PFSK-1 (cell line): ENCODE data around the gene KRT71.

ENCODE experiments used
- FOXP2 ChIP-seq: optimal IDR thresholded peaks from 2 replicates; pipeline ENCODE3; 2011; ENCODE audit warnings: borderline replicate concordance, control low read depth, inconsistent platforms; ENCODE audit not compliant: insufficient read depth; ENCODE audit errors: extremely low read length, extremely low read depth
- POLR2AphosphoS5 ChIP-seq: IDR thresholded peaks from 2 replicates; pipeline ENCODE4 v1.6.1; 2012; ENCODE audit warnings: low read depth, mild to moderate bottlenecking, control low read depth, low read length, moderate library complexity
- SIN3A ChIP-seq: IDR thresholded peaks from 2 replicates; pipeline ENCODE4 v1.6.1; 2012; ENCODE audit warnings: mild to moderate bottlenecking, low read length, moderate library complexity, borderline replicate concordance; ENCODE audit not compliant: insufficient read depth
- TAF1 ChIP-seq: IDR thresholded peaks from 2 replicates; pipeline ENCODE4 v1.6.1; 2012; ENCODE audit warnings: low read length, control low read depth, borderline replicate concordance; ENCODE audit not compliant: insufficient read depth
- TF ChIP-seq, protein P1 (sequence below), 2 experiments: IDR thresholded peaks; 2 replicates each; pipeline versions ENCODE4 v1.6.1 to v1.8.0; 2011 to 2012; ENCODE audit warnings: low read depth in 2 of 2, low read length in 2 of 2, control low read depth in 1 of 2, inconsistent platforms in 1 of 2, mild to moderate bottlenecking in 1 of 2, moderate library complexity in 1 of 2; ENCODE audit not compliant: insufficient read depth in 1 of 2

Gene KRT71

DNA sequence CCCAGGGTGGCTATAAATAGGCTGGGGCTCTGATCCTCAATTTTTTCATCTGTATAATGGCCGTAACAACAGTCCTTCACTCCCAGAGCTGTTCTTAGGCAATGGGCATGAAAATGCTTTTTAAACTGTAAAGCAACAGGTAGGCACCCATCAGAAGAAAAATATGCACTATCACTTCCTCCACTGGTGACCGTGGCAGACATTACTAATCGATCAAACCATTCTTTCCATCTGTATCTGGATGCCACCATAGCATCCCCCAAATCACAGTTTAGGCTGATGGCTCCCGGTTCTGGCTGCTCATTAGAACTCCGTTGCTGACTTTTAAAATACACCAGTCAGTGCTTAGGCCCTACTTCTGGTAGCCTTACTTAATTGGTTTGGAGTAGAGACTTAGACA is 11.2 kb downstream of the KRT71 start:
- TF ChIP-seq TAF1 = no peak
- TF ChIP-seq, protein P1, sequence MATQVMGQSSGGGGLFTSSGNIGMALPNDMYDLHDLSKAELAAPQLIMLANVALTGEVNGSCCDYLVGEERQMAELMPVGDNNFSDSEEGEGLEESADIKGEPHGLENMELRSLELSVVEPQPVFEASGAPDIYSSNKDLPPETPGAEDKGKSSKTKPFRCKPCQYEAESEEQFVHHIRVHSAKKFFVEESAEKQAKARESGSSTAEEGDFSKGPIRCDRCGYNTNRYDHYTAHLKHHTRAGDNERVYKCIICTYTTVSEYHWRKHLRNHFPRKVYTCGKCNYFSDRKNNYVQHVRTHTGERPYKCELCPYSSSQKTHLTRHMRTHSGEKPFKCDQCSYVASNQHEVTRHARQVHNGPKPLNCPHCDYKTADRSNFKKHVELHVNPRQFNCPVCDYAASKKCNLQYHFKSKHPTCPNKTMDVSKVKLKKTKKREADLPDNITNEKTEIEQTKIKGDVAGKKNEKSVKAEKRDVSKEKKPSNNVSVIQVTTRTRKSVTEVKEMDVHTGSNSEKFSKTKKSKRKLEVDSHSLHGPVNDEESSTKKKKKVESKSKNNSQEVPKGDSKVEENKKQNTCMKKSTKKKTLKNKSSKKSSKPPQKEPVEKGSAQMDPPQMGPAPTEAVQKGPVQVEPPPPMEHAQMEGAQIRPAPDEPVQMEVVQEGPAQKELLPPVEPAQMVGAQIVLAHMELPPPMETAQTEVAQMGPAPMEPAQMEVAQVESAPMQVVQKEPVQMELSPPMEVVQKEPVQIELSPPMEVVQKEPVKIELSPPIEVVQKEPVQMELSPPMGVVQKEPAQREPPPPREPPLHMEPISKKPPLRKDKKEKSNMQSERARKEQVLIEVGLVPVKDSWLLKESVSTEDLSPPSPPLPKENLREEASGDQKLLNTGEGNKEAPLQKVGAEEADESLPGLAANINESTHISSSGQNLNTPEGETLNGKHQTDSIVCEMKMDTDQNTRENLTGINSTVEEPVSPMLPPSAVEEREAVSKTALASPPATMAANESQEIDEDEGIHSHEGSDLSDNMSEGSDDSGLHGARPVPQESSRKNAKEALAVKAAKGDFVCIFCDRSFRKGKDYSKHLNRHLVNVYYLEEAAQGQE (IDR thresholded peaks at IDR 0.05; ENCODE audit: insufficient read depth in 1 of 2, low read depth in 2 of 2, low read length in 2 of 2) = no peak
- TF ChIP-seq FOXP2 = no peak
- no peak for TF ChIP-seq POLR2AphosphoS5
- no peak for TF ChIP-seq SIN3A

DNA sequence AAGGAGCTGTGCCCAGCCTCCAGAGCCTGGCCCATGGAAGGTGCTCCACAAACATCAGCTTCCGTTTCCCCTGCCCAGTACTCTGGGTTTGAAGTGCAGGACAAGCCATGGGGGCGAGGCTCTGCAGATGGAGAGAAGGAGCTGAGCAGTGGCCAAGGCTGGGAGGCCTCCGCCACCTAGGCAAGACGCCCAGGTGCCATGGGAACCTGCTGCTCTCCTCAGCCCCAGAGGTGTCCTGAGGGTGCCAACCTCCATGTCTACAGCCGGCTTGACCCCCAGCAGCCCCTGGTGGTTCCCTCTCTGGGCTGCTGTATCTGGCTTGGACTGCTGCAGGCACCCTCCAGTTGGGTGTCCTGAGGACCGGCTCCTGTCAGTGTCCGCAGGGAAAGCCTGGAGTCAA is 12.4 kb downstream of the KRT71 start:
- TF ChIP-seq SIN3A (no peak), POLR2AphosphoS5 (no peak), FOXP2 (no peak), TAF1 (no peak)
- TF ChIP-seq, protein P1 (IDR thresholded peaks at IDR 0.05; ENCODE audit: insufficient read depth in 1 of 2, low read depth in 2 of 2, low read length in 2 of 2) = no peak

DNA sequence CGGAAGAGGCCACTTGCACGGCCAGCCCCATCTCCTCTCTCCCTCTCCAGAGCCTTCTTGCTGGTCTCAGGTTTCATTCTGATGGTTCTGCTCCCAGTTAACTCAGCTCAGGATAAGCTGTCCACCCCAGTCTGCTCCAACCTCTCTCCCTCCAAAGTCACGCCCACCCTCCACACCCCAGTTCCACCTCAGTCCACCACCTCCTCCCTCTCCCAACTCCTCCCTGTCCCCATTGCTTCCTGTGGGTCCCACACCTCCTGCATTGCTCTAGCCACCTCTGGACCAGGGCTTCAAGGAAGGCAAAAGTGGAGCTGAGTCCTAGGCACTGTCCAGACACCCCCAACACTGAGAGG is 13.1 kb downstream of the KRT71 start:
- TF ChIP-seq SIN3A (no peak), TAF1 (no peak), POLR2AphosphoS5 (no peak), FOXP2 (no peak)
- TF ChIP-seq, protein P1 (IDR thresholded peaks at IDR 0.05; ENCODE audit: insufficient read depth in 1 of 2, low read depth in 2 of 2, low read length in 2 of 2) = no peak

GRCh38 chr12:52539083-52539820 is 13.7 kb downstream of the KRT71 start:
- TF ChIP-seq POLR2AphosphoS5 (no peak), TAF1 (no peak), SIN3A (no peak), FOXP2 (no peak)
- TF ChIP-seq, protein P1 (IDR thresholded peaks at IDR 0.05; ENCODE audit: insufficient read depth in 1 of 2, low read depth in 2 of 2, low read length in 2 of 2) = no peak
